SU-DHL-6 (cell line): ENCODE measurements around the gene ZNF467.

Experiments
- EZH2phosphoT487 ChIP-seq: fragments of 200-600 bp; sonication (generic), shearing (Covaris generic); conservative IDR thresholded peaks from 2 replicates; pipeline ENCODE4 v1.6.1; 2018; ENCODE audit warnings: mild to moderate bottlenecking, antibody characterized with exemption, low read length, moderate library complexity, mixed read lengths
- TF ChIP-seq, protein P1 (sequence below): fragments of 200-600 bp; sonication (generic); IDR thresholded peaks from one replicate; pipeline ENCODE4 v1.5.1; 2017; ENCODE audit warnings: antibody characterized with exemption, mild to moderate bottlenecking, low read length, moderate library complexity; ENCODE audit not compliant: insufficient read depth, poor library complexity, severe bottlenecking

GRCh38 chr7:149817301-149817771 lies 43.9 kb upstream of the ZNF467 start:
- TF ChIP-seq, protein P1, sequence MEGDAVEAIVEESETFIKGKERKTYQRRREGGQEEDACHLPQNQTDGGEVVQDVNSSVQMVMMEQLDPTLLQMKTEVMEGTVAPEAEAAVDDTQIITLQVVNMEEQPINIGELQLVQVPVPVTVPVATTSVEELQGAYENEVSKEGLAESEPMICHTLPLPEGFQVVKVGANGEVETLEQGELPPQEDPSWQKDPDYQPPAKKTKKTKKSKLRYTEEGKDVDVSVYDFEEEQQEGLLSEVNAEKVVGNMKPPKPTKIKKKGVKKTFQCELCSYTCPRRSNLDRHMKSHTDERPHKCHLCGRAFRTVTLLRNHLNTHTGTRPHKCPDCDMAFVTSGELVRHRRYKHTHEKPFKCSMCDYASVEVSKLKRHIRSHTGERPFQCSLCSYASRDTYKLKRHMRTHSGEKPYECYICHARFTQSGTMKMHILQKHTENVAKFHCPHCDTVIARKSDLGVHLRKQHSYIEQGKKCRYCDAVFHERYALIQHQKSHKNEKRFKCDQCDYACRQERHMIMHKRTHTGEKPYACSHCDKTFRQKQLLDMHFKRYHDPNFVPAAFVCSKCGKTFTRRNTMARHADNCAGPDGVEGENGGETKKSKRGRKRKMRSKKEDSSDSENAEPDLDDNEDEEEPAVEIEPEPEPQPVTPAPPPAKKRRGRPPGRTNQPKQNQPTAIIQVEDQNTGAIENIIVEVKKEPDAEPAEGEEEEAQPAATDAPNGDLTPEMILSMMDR, result no peak
- no peak for TF ChIP-seq EZH2phosphoT487
